ENCODE measurements around the gene TLE4.

GRCh38 chr9:79663300-79663699 lies 91.5 kb downstream of the TLE4 start:
- TF ChIP-seq GATA2 (IDR thresholded peaks at IDR 0.05; ENCODE audit: low read depth, low read length): no peak
- TF ChIP-seq GATA3 (IDR thresholded peaks at IDR 0.05; ENCODE audit: low read depth, low read length): no peak

All from SH-SY5Y (cell line).